ENCODE results near the gene FARP2.

- TF ChIP-seq TEAD4 (IDR thresholded peaks at IDR 0.05; ENCODE audit: borderline replicate concordance, insufficient read depth) (no peak), CTCF (IDR thresholded peaks at IDR 0.05) (no peak), TCF12 (IDR thresholded peaks at IDR 0.05) (no peak), POLR2AphosphoS5 (IDR thresholded peaks at IDR 0.05; ENCODE audit: low read depth, low read length) (no peak), GATA2 (CRISPR knock-in tag; IDR thresholded peaks at IDR 0.05) (no peak), RAD21 (IDR thresholded peaks at IDR 0.05; ENCODE audit: low read length) (no peak), CHD2 (IDR thresholded peaks at IDR 0.05; ENCODE audit: low read length, partially characterized antibody) (no peak), MAX (IDR thresholded peaks at IDR 0.05; ENCODE audit: low read depth) (no peak), EP300 (IDR thresholded peaks at IDR 0.05; ENCODE audit: borderline replicate concordance in 1 of 2, low read depth in 1 of 2, low read length in 1 of 2) (no peak)
Measured at GRCh38 chr2:241321033-241321432, 35.1 kb upstream of the FARP2 start.
